Panc1 (cell line): ENCODE data around the gene MYH11. TPM values are rescaled to one million over a fixed set of nuclear protein-coding genes. Genes with fewer than 3 reads are reported as not detected.

Experiments used
- ATAC-seq: fragments of 200-7000 bp; cut with Tn5 transposase; 2 replicates; pipeline ENCODE4 v1.9.1; 2020; ENCODE audit warnings: mild to moderate bottlenecking, moderate library complexity
- BruUV-seq: library from RNA; stranded (reverse); fragments of 400-500 nt; replicated peaks from 2 replicates; lab custom pipeline; 2021; lab: Mats Ljungman, UMichigan
- CTCF ChIA-PET: fragments of 300-600 bp; sonication (Branson Sonifier 250); formaldehyde crosslinking; loops from one replicate; lab custom pipeline; 2022; ENCODE audit warnings: antibody characterized with exemption; lab: Charles Lee
- POLR2A ChIA-PET: fragments of 300-600 bp; sonication (Branson Sonifier 250); formaldehyde crosslinking; loops from one replicate; lab custom pipeline; 2022; ENCODE audit warnings: antibody characterized with exemption; lab: Charles Lee
- DNase-seq: peaks from one replicate; pipeline ENCODE4 v3.0.0-alpha.2; 2010; ENCODE audit warnings: low read depth, low spot score
- H3K27ac ChIP-seq: 2 replicates; pipeline ENCODE4 v1.5.1; 2011; ENCODE audit warnings: mild to moderate bottlenecking, low read length, inconsistent platforms
- H3K27me3 ChIP-seq: fragments of 200-500 bp; sonication (Bioruptor generic); 2 replicates; pipeline ENCODE4 v1.6.0; 2014; ENCODE audit warnings: low read length, inconsistent platforms; ENCODE audit not compliant: control insufficient read depth, insufficient read depth
- H3K36me3 ChIP-seq: fragments of 200-500 bp; sonication (Bioruptor generic); 2 replicates; pipeline ENCODE4 v1.5.1; 2014; ENCODE audit warnings: inconsistent platforms, mild to moderate bottlenecking, low read length, moderate library complexity; ENCODE audit not compliant: control insufficient read depth, insufficient read depth
- H3K4me1 ChIP-seq: 2 replicates; pipeline ENCODE4 v1.5.1; 2011; ENCODE audit warnings: inconsistent platforms, mild to moderate bottlenecking, low read length, moderate library complexity; ENCODE audit not compliant: control insufficient read depth, insufficient read depth
- H3K4me3 ChIP-seq, 2 experiments: 2 replicates each; pipeline ENCODE4 v1.5.1; 2011 to 2012; ENCODE audit warnings: low read depth in 2 of 2, low read length in 2 of 2, mild to moderate bottlenecking in 2 of 2, inconsistent platforms in 1 of 2, moderate library complexity in 1 of 2
- H3K9me3 ChIP-seq: fragments of 200-500 bp; sonication (Bioruptor generic); 2 replicates; pipeline ENCODE4 v1.5.1; 2014; ENCODE audit warnings: low read depth, mild to moderate bottlenecking, inconsistent platforms, low read length, moderate library complexity; ENCODE audit not compliant: control insufficient read depth, insufficient read depth
- CTCF ChIP-seq: fragments of 450-650 bp; IDR thresholded peaks from 2 replicates; pipeline ENCODE4 v1.5.1; 2017; ENCODE audit warnings: mild to moderate bottlenecking
- POLR2AphosphoS5 ChIP-seq: IDR thresholded peaks from 2 replicates; pipeline ENCODE4 v1.6.1; 2012; ENCODE audit warnings: mild to moderate bottlenecking, low read depth, low read length, moderate library complexity
- REST ChIP-seq, 2 experiments: IDR thresholded peaks; 2 replicates each; pipeline ENCODE4 v1.6.1; 2011 to 2012; ENCODE audit warnings: low read depth in 2 of 2, control low read depth in 1 of 2, low read length in 1 of 2, mild to moderate bottlenecking in 1 of 2, moderate library complexity in 1 of 2; ENCODE audit not compliant: insufficient read depth in 1 of 2
- SIN3A ChIP-seq: IDR thresholded peaks from 2 replicates; pipeline ENCODE4 v1.6.1; 2012; ENCODE audit warnings: low read depth, mild to moderate bottlenecking, low read length, moderate library complexity, borderline replicate concordance; ENCODE audit not compliant: insufficient read depth
- TCF7L2 ChIP-seq: IDR thresholded peaks from 2 replicates; pipeline ENCODE4 v1.6.1; 2011; ENCODE audit warnings: mild to moderate bottlenecking, low read depth, low read length, inconsistent platforms
- in situ Hi-C: cut with HindIII; loops from 2 replicates; pipeline ENCODE4 v1.10.0; 2016; ENCODE audit warnings: low sequenced_read_pairs, low pct_unique_long_range_greater_than_20kb
- intact Hi-C: fragments of 100-400 bp; cut with micrococcal nuclease; formaldehyde crosslinking; loops from one replicate; pipeline ENCODE4 v1.10.0; 2022; ENCODE audit not compliant: unreplicated experiment
- total RNA-seq: library from RNA; stranded (reverse); gene quantifications from one replicate; pipeline ENCODE4 v1.2.1, GENCODE V29; 2021; ENCODE audit not compliant: unreplicated experiment

MYH11 gene
- total RNA-seq, 1 experiment from 2014 or later = 0.51 TPM

- ATAC-seq (no peak), DNase-seq (no peak)
- in situ Hi-C loops (no loop called here), intact Hi-C loops (no loop called here)
- no TSS peak for BruUV-seq
- Histone ChIP-seq H3K4me1 (no peaks in the 10 kb centered on the region), H3K27ac (no peak overlapping the region), H3K36me3 (no peaks in the 10 kb centered on the region), H3K9me3 (no peaks in the 10 kb centered on the region), H3K4me3 (no peak overlapping the region), H3K27me3 (no peaks in the 10 kb centered on the region)
- ChIA-PET POLR2A (interaction anchor here (0.6 kb wide), 1 partner anchor 300 kb away, joined by 3 read pairs; no protein-coding TSS in a partner anchor), CTCF (interaction anchor here (0.5 to 0.6 kb wide), 2 partner anchors 63 to 331 kb away, joined by 6 to 11 read pairs; no protein-coding TSS in a partner anchor)
- TF ChIP-seq REST (IDR thresholded peaks at IDR 0.05; ENCODE audit: insufficient read depth in 1 of 2, low read depth in 2 of 2, low read length in 1 of 2) = no peak
- no peak for TF ChIP-seq SIN3A
- TF ChIP-seq CTCF = no peak
- TF ChIP-seq POLR2AphosphoS5 = no peak
- TF ChIP-seq TCF7L2 = no peak
Measured at GRCh38 chr16:15703029-15703736, 153.6 kb downstream of the MYH11 start.

- in situ Hi-C loops = no loop called here
- intact Hi-C loops = no loop called here
- no peaks in the 10 kb centered on the region for H3K4me1 ChIP-seq
- TF ChIP-seq TCF7L2 (no peak), CTCF (no peak), REST (IDR thresholded peaks at IDR 0.05; ENCODE audit: insufficient read depth in 1 of 2, low read depth in 2 of 2, low read length in 1 of 2) (no peak), SIN3A (no peak), POLR2AphosphoS5 (no peak)
- no peak for ATAC-seq
- POLR2A ChIA-PET = no interaction called here
- no peaks in the 10 kb centered on the region for H3K9me3 ChIP-seq
- H3K36me3 ChIP-seq = no peaks in the 10 kb centered on the region
- BruUV-seq = no TSS peak
- H3K4me3 ChIP-seq = no peak overlapping the region
- CTCF ChIA-PET = interaction anchor here (0.5 kb wide), 1 partner anchor 161 kb away, joined by 6 read pairs; no protein-coding TSS in a partner anchor
- no peaks in the 10 kb centered on the region for H3K27me3 ChIP-seq
- H3K27ac ChIP-seq = no peak overlapping the region
- DNase-seq = no peak
Measured at GRCh38 chr16:15701975-15702970, 154.6 kb downstream of the MYH11 start.
